Measurements from ENCODE around the gene SPAG9. TPM values are rescaled to one million over a fixed set of nuclear protein-coding genes. Genes with fewer than 3 reads are reported as not detected.

SPAG9 gene
- polyA plus RNA-seq, 1 donor from 2014 or later: 201 TPM

- no peak overlapping the region for H2AFZ ChIP-seq (ENCODE audit: low read depth, low read length)
- H3F3A ChIP-seq (ENCODE audit: insufficient read depth, low read length, poor library complexity, severe bottlenecking): no peaks in the 10 kb centered on the region
- no peaks in the 10 kb centered on the region for H4K20me1 ChIP-seq (ENCODE audit: insufficient read depth)
- H3K9me3 ChIP-seq (ENCODE audit: low read length): no peaks in the 10 kb centered on the region
- H3K36me3 ChIP-seq (ENCODE audit: insufficient read depth, low read length): no peaks in the 10 kb centered on the region
- no peaks in the 10 kb centered on the region for H3K9me2 ChIP-seq (ENCODE audit: insufficient read depth, low read length)
- H3K4me2 ChIP-seq (ENCODE audit: low read length): no peak overlapping the region
- H3K9ac ChIP-seq (ENCODE audit: low read length): no peak overlapping the region
- no peaks in the 10 kb centered on the region for H3K79me2 ChIP-seq (replicated peaks; ENCODE audit: insufficient read depth, low read length)
- no peak overlapping the region for H3K4me3 ChIP-seq (ENCODE audit: low read length)
- H3K27me3 ChIP-seq (ENCODE audit: insufficient read depth, low read depth, low read length): no peaks in the 10 kb centered on the region
- H3K27ac ChIP-seq (ENCODE audit: low read length): no peak overlapping the region
- TF ChIP-seq CTCF (IDR thresholded peaks at IDR 0.05; ENCODE audit: poor library complexity, severe bottlenecking) (no peak), EP300 (conservative IDR thresholded peaks at IDR 0.05; ENCODE audit: poor library complexity, severe bottlenecking) (no peak), REST (IDR thresholded peaks at IDR 0.05; ENCODE audit: borderline replicate concordance) (no peak), TAF1 (IDR thresholded peaks at IDR 0.05; ENCODE audit: low read depth) (no peak), SMC3 (conservative IDR thresholded peaks at IDR 0.05; ENCODE audit: poor library complexity) (no peak), RAD21 (conservative IDR thresholded peaks at IDR 0.05) (no peak), MXI1 (conservative IDR thresholded peaks at IDR 0.05; ENCODE audit: poor library complexity, severe bottlenecking) (no peak), EZH2 (IDR thresholded peaks at IDR 0.05; ENCODE audit: borderline replicate concordance, insufficient read depth, low read length, poor library complexity, severe bottlenecking) (no peak), POLR2AphosphoS5 (IDR thresholded peaks at IDR 0.05) (no peak)
These were observed 206.1 kb downstream of the SPAG9 start for GRCh38 chr17:50914505-50915063.

GRCh38 chr17:50913120-50913519 lies 207.5 kb downstream of the SPAG9 start:
- H3F3A ChIP-seq (ENCODE audit: insufficient read depth, low read length, poor library complexity, severe bottlenecking): no peaks in the 10 kb centered on the region
- no peaks in the 10 kb centered on the region for H4K20me1 ChIP-seq (ENCODE audit: insufficient read depth)
- no peak for TF ChIP-seq EZH2 (IDR thresholded peaks at IDR 0.05; ENCODE audit: borderline replicate concordance, insufficient read depth, low read length, poor library complexity, severe bottlenecking)
- TF ChIP-seq POLR2AphosphoS5 (IDR thresholded peaks at IDR 0.05): no peak
- TF ChIP-seq REST (IDR thresholded peaks at IDR 0.05; ENCODE audit: borderline replicate concordance): no peak
- no peak for TF ChIP-seq RAD21 (conservative IDR thresholded peaks at IDR 0.05)
- no peak for TF ChIP-seq CTCF (IDR thresholded peaks at IDR 0.05; ENCODE audit: poor library complexity, severe bottlenecking)
- no peaks in the 10 kb centered on the region for H3K9me3 ChIP-seq (ENCODE audit: low read length)
- no peaks in the 10 kb centered on the region for H3K9me2 ChIP-seq (ENCODE audit: insufficient read depth, low read length)
- H3K36me3 ChIP-seq (ENCODE audit: insufficient read depth, low read length): no peaks in the 10 kb centered on the region
- no peak overlapping the region for H2AFZ ChIP-seq (ENCODE audit: low read depth, low read length)
- H3K9ac ChIP-seq (ENCODE audit: low read length): no peak overlapping the region
- no peak overlapping the region for H3K4me2 ChIP-seq (ENCODE audit: low read length)
- H3K27ac ChIP-seq (ENCODE audit: low read length): no peak overlapping the region
- H3K4me3 ChIP-seq (ENCODE audit: low read length): no peak overlapping the region
- no peaks in the 10 kb centered on the region for H3K79me2 ChIP-seq (replicated peaks; ENCODE audit: insufficient read depth, low read length)
- H3K27me3 ChIP-seq (ENCODE audit: insufficient read depth, low read depth, low read length): no peaks in the 10 kb centered on the region

Data from neural cell (in vitro differentiated cells).